Transverse colon (tissue), 3 donors: ENCODE results near the gene PAX7.

Source experiments
- POLR2A ChIP-seq: fragments of 450-650 bp; IDR thresholded peaks from one replicate; pipeline ENCODE4 v1.6.1; 2016; ENCODE audit warnings: antibody characterized with exemption, mild to moderate bottlenecking, moderate library complexity
- TF ChIP-seq, protein P1 (sequence below), 5 experiments: fragments of 200-600 bp in 3 of 5; fragments of 450-650 bp in 2 of 5; sonication (generic) in 3 of 5; IDR thresholded peaks; 1 replicate in 2 of 5; 2 replicates in 3 of 5; pipeline ENCODE4 v1.5.1; 2016 to 2017; ENCODE audit warnings: antibody characterized with exemption in 5 of 5, inconsistent platforms in 3 of 5, mild to moderate bottlenecking in 2 of 5, moderate library complexity in 1 of 5

GRCh38 chr1:18637962-18638834 is 7.6 kb downstream of the PAX7 start:
- TF ChIP-seq, protein P1, sequence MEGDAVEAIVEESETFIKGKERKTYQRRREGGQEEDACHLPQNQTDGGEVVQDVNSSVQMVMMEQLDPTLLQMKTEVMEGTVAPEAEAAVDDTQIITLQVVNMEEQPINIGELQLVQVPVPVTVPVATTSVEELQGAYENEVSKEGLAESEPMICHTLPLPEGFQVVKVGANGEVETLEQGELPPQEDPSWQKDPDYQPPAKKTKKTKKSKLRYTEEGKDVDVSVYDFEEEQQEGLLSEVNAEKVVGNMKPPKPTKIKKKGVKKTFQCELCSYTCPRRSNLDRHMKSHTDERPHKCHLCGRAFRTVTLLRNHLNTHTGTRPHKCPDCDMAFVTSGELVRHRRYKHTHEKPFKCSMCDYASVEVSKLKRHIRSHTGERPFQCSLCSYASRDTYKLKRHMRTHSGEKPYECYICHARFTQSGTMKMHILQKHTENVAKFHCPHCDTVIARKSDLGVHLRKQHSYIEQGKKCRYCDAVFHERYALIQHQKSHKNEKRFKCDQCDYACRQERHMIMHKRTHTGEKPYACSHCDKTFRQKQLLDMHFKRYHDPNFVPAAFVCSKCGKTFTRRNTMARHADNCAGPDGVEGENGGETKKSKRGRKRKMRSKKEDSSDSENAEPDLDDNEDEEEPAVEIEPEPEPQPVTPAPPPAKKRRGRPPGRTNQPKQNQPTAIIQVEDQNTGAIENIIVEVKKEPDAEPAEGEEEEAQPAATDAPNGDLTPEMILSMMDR (IDR thresholded peaks at IDR 0.05) = no peak
- TF ChIP-seq POLR2A = no peak
